Astrocyte (in vitro differentiated cells and primary cell): ENCODE measurements around the gene GNG5. TPM values are rescaled to one million over a fixed set of nuclear protein-coding genes. Genes with fewer than 3 reads are reported as not detected.
A peak's percentile ranks its signal among the peaks of the same experiment; 100 is the strongest.

Experiments used
- DNase-seq: peaks from one replicate; pipeline ENCODE4 v3.0.0-alpha.2; 2010; ENCODE audit warnings: low read depth
- FAIRE-seq: peaks from 2 replicates; lab custom pipeline; 2011; peaks lifted over from hg19 to GRCh38; lab: Jason Lieb, UNC
- H2AFZ ChIP-seq: 2 replicates; pipeline ENCODE4 v1.6.0; 2012; ENCODE audit warnings: low read depth, low read length, inconsistent platforms
- H3K27ac ChIP-seq: 2 replicates; pipeline ENCODE4 v1.5.1; 2011; ENCODE audit warnings: low read depth, low read length, inconsistent platforms
- H3K27me3 ChIP-seq: 2 replicates; pipeline ENCODE4 v1.6.0; 2011; ENCODE audit warnings: low read length, inconsistent platforms; ENCODE audit not compliant: insufficient read depth
- H3K36me3 ChIP-seq: 2 replicates; pipeline ENCODE4 v1.5.1; 2011; ENCODE audit warnings: low read length, inconsistent platforms; ENCODE audit not compliant: insufficient read depth
- H3K4me1 ChIP-seq: 2 replicates; pipeline ENCODE4 v1.5.1; 2011; ENCODE audit warnings: low read length, inconsistent platforms; ENCODE audit not compliant: insufficient read depth
- H3K4me2 ChIP-seq: 2 replicates; pipeline ENCODE4 v1.6.0; 2012; ENCODE audit warnings: low read length, inconsistent platforms
- H3K4me3 ChIP-seq: 2 replicates; pipeline ENCODE4 v1.5.1; 2011; ENCODE audit warnings: low read depth, mild to moderate bottlenecking, low read length, inconsistent platforms; ENCODE audit not compliant: insufficient read depth
- H3K79me2 ChIP-seq: 2 replicates; pipeline ENCODE4 v1.6.0; 2012; ENCODE audit warnings: mild to moderate bottlenecking, low read length, inconsistent platforms; ENCODE audit not compliant: insufficient read depth
- H3K9ac ChIP-seq: 2 replicates; pipeline ENCODE4 v1.6.0; 2012; ENCODE audit warnings: mild to moderate bottlenecking, low read length, inconsistent platforms
- H3K9me3 ChIP-seq: 2 replicates; pipeline ENCODE4 v1.5.1; 2012; ENCODE audit warnings: low read depth, mild to moderate bottlenecking, low read length, inconsistent platforms; ENCODE audit not compliant: insufficient read depth
- H4K20me1 ChIP-seq: 2 replicates; pipeline ENCODE4 v1.6.0; 2012; ENCODE audit warnings: low read length, inconsistent platforms; ENCODE audit not compliant: insufficient read depth
- H3K27ac Mint-ChIP-seq: one replicate; pipeline ENCODE4 v1.8.0; 2021; ENCODE audit warnings: mild to moderate bottlenecking, mixed read lengths; ENCODE audit not compliant: unreplicated experiment
- H3K27me3 Mint-ChIP-seq: one replicate; pipeline ENCODE4 v1.8.0; 2021; ENCODE audit warnings: low read depth, mixed read lengths; ENCODE audit not compliant: unreplicated experiment
- H3K36me3 Mint-ChIP-seq: one replicate; pipeline ENCODE4 v1.8.0; 2021; ENCODE audit warnings: low read depth, mixed read lengths; ENCODE audit not compliant: unreplicated experiment
- H3K4me1 Mint-ChIP-seq: one replicate; pipeline ENCODE4 v1.8.0; 2021; ENCODE audit warnings: low read depth, mixed read lengths; ENCODE audit not compliant: unreplicated experiment
- H3K4me3 Mint-ChIP-seq: one replicate; pipeline ENCODE4 v1.8.0; 2021; ENCODE audit warnings: mild to moderate bottlenecking, moderate library complexity, mixed read lengths; ENCODE audit not compliant: unreplicated experiment
- H3K9me3 Mint-ChIP-seq: one replicate; pipeline ENCODE4 v1.8.0; 2021; ENCODE audit warnings: mild to moderate bottlenecking, mixed read lengths; ENCODE audit not compliant: unreplicated experiment
- EZH2 ChIP-seq: IDR thresholded peaks from 2 replicates; pipeline ENCODE4 v1.6.1; 2012; ENCODE audit warnings: mild to moderate bottlenecking, low read length, inconsistent platforms; ENCODE audit not compliant: insufficient read depth
- total RNA-seq: library from RNA; stranded (reverse); gene quantifications from 2 replicates; pipeline ENCODE4 v1.2.1, GENCODE V29; 2021
- TF ChIP-seq, protein P1 (sequence below): IDR thresholded peaks from 2 replicates; pipeline ENCODE4 v1.5.1; 2011; ENCODE audit warnings: low read depth, mild to moderate bottlenecking, inconsistent platforms, low read length, moderate library complexity; ENCODE audit not compliant: insufficient read depth

GNG5 gene
- total RNA-seq, 1 donor from 2014 or later: 185 TPM

DNA sequence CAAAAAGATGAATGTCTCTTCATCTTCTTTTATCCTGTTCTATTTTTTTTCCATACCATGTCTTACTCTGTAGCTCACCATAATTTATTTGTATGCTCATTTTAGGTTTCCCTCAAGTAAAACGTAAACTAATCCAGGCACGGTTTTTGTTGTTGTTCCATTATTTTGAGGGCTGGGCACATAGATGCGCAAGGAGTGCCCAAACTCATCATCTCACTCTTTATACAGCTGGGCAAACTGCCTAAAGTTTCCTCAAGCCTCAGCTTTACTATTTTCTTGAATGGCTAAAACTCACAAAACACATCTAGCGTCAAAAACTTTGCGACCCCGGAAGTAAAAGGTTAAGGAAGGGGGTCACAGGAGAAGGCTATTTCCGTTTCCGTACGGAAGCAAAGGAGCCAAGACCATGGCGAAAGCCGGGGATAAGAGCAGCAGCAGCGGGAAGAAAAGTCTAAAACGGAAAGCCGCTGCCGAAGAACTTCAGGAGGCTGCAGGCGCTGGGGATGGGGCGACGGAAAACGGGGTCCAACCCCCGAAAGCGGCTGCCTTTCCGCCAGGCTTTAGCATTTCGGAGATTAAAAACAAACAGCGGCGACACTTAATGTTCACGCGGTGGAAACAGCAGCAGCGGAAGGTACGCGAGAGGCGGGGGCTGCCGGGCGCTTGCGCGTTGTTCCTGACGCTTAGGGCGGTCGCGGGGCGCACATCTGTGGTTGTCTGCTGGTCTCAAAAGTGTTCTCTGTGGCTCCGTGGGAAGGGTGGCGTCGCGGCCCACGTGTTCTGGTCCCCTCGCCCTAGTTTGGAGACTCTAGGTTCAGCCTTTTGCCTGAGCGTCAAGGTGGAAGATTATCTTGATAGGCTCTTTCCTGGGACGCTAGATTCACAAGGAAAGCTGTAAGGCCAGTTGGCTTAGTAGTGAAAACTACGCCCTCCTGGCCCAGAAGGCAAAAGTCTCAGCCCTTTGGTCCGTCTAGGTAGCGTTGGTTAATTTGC lies 27.2 kb downstream of the GNG5 start, which contains the start of gene RPF1:
Gene RPF1, plus strand, starts transcription at position 391 of the 993 bp plus-strand sequence. Its CDS starts 16 bp downstream, at position 407.
- peak within 1 kb of the TSS; percentile 88 for H3K27ac Mint-ChIP-seq
- H3K9ac ChIP-seq: peak within 1 kb of the TSS; percentile 88
- DNase-seq: peak; percentile 72
- no peaks in the 10 kb centered on the region for H3K27me3 ChIP-seq
- H3K79me2 ChIP-seq: peaks cover 46% of the 10 kb centered on the region
- no peak for FAIRE-seq
- peaks cover 14% of the 10 kb centered on the region for H4K20me1 ChIP-seq
- peak within 1 kb of the TSS; percentile 93 for H2AFZ ChIP-seq
- peaks cover 10% of the 10 kb centered on the region for H3K4me1 Mint-ChIP-seq
- peaks cover 10% of the 10 kb centered on the region for H3K4me1 ChIP-seq
- H3K4me3 Mint-ChIP-seq: peak within 1 kb of the TSS; percentile 100
- H3K9me3 Mint-ChIP-seq: peaks cover 9% of the 10 kb centered on the region
- peaks cover 6% of the 10 kb centered on the region for H3K36me3 ChIP-seq
- H3K27ac ChIP-seq: peak within 1 kb of the TSS; percentile 84
- H3K4me2 ChIP-seq: peak within 1 kb of the TSS; percentile 89
- H3K9me3 ChIP-seq: peaks cover 4% of the 10 kb centered on the region
- TF ChIP-seq EZH2: no peak
- TF ChIP-seq, protein P1, sequence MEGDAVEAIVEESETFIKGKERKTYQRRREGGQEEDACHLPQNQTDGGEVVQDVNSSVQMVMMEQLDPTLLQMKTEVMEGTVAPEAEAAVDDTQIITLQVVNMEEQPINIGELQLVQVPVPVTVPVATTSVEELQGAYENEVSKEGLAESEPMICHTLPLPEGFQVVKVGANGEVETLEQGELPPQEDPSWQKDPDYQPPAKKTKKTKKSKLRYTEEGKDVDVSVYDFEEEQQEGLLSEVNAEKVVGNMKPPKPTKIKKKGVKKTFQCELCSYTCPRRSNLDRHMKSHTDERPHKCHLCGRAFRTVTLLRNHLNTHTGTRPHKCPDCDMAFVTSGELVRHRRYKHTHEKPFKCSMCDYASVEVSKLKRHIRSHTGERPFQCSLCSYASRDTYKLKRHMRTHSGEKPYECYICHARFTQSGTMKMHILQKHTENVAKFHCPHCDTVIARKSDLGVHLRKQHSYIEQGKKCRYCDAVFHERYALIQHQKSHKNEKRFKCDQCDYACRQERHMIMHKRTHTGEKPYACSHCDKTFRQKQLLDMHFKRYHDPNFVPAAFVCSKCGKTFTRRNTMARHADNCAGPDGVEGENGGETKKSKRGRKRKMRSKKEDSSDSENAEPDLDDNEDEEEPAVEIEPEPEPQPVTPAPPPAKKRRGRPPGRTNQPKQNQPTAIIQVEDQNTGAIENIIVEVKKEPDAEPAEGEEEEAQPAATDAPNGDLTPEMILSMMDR: no peak
- H3K27me3 Mint-ChIP-seq: peaks cover 14% of the 10 kb centered on the region
- H3K36me3 Mint-ChIP-seq: peaks cover 3% of the 10 kb centered on the region
- H3K4me3 ChIP-seq: peak within 1 kb of the TSS; percentile 88

DNA sequence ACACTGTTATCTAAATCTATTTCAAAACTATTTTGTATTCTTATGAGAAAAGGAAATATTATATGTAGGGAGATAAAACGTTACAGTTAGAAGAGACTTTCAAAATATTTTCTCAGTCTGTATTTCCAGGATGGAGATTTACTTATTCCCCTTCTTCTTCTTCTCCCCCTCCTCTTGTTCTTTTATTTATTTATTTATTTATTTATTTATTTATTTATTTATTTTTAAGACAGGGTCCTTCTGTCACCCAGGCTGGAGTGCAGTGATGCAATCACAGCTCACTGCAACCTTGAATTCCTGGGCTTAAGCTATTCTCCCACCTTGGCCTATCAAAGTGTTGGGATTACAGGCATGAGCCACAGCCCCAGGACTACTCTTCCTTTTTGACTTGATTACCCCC lies 30.2 kb downstream of the GNG5 start:
- H3K4me1 Mint-ChIP-seq: peaks cover 7% of the 10 kb centered on the region
- peaks cover 15% of the 10 kb centered on the region for H3K27me3 Mint-ChIP-seq
- Histone ChIP-seq H3K36me3 (no peaks in the 10 kb centered on the region), H3K4me2 (no peak overlapping the region), H3K4me3 (no peak overlapping the region), H4K20me1 (peaks cover 12% of the 10 kb centered on the region), H3K27ac (no peak overlapping the region), H2AFZ (no peak overlapping the region), H3K9me3 (peaks cover 4% of the 10 kb centered on the region), H3K27me3 (no peaks in the 10 kb centered on the region), H3K9ac (no peak overlapping the region), H3K4me1 (peaks cover 10% of the 10 kb centered on the region), H3K79me2 (peaks cover 26% of the 10 kb centered on the region)
- H3K36me3 Mint-ChIP-seq: peaks cover 3% of the 10 kb centered on the region
- no peak for TF ChIP-seq EZH2
- TF ChIP-seq, protein P1: no peak
- no peak for FAIRE-seq
- H3K9me3 Mint-ChIP-seq: peaks cover 9% of the 10 kb centered on the region
- no peak for DNase-seq
- H3K27ac Mint-ChIP-seq: no peak overlapping the region
- no peak overlapping the region for H3K4me3 Mint-ChIP-seq
